WTC11 (cell line): Measurements from ENCODE around the gene NFIC. TPM values are rescaled to one million over a fixed set of nuclear protein-coding genes. Genes with fewer than 3 reads are reported as not detected.

Source experiments
- ATAC-seq: fragments of 200-7000 bp; cut with Tn5 transposase; 2 replicates; pipeline ENCODE4 v1.10.0; 2021; ENCODE audit warnings: mild to moderate bottlenecking, moderate library complexity
- CTCF ChIA-PET: fragments of 300-600 bp; sonication (Branson Sonifier 250); formaldehyde crosslinking; loops from one replicate; lab custom pipeline; 2021; ENCODE audit warnings: antibody characterized with exemption; lab: Charles Lee
- POLR2A ChIA-PET: fragments of 350-600 bp; sonication (Branson Sonifier 250); formaldehyde crosslinking; loops from one replicate; lab custom pipeline; 2021; ENCODE audit warnings: antibody characterized with exemption; lab: Charles Lee
- DNase-seq: peaks from one replicate; pipeline ENCODE4 v3.0.0; 2021; ENCODE audit warnings: low spot score
- H3K27ac Mint-ChIP-seq: 2 replicates; pipeline ENCODE4 v1.8.0; 2021; ENCODE audit warnings: mixed read lengths
- H3K27me3 Mint-ChIP-seq: 2 replicates; pipeline ENCODE4 v1.8.0; 2021; ENCODE audit warnings: low read depth, mild to moderate bottlenecking, moderate library complexity, mixed read lengths
- H3K36me3 Mint-ChIP-seq: 2 replicates; pipeline ENCODE4 v1.8.0; 2021; ENCODE audit warnings: mixed read lengths
- H3K4me1 Mint-ChIP-seq: 2 replicates; pipeline ENCODE4 v1.8.0; 2022; ENCODE audit warnings: mixed read lengths
- H3K4me3 Mint-ChIP-seq: 2 replicates; pipeline ENCODE4 v1.8.0; 2021; ENCODE audit warnings: mild to moderate bottlenecking, moderate library complexity, mixed read lengths
- H3K9me3 Mint-ChIP-seq: 2 replicates; pipeline ENCODE4 v1.8.0; 2021; ENCODE audit warnings: mixed read lengths
- CBFB ChIP-seq: sonication (generic); formaldehyde crosslinking; IDR thresholded peaks from 2 replicates; pipeline ENCODE4 v1.8.1; 2022; ENCODE audit warnings: mild to moderate bottlenecking, low read depth, missing genetic modification reagents
- E2F1 ChIP-seq: sonication (generic); formaldehyde crosslinking; IDR thresholded peaks from 2 replicates; pipeline ENCODE4 v1.8.0; 2022; ENCODE audit warnings: mild to moderate bottlenecking, missing genetic modification reagents
- FOXK1 ChIP-seq: sonication (generic); formaldehyde crosslinking; IDR thresholded peaks from 2 replicates; pipeline ENCODE4 v1.8.0; 2022; ENCODE audit warnings: mild to moderate bottlenecking, moderate library complexity, missing genetic modification reagents
- GRHL2 ChIP-seq: fragments of 250-450 bp; sonication (Bioruptor Pico); IDR thresholded peaks from 2 replicates; pipeline ENCODE4 v1.8.0; 2022; ENCODE audit warnings: mild to moderate bottlenecking, moderate library complexity; ENCODE audit not compliant: insufficient replicate concordance, severe bottlenecking
- IRF1 ChIP-seq: sonication (generic); formaldehyde crosslinking; IDR thresholded peaks from 2 replicates; pipeline ENCODE4 v1.8.0; 2023; ENCODE audit warnings: missing genetic modification reagents
- KAT7 ChIP-seq: sonication (generic); formaldehyde crosslinking; IDR thresholded peaks from 2 replicates; pipeline ENCODE4 v1.8.1; 2023; ENCODE audit warnings: missing genetic modification reagents, mild to moderate bottlenecking, borderline replicate concordance
- MAX ChIP-seq: sonication (generic); formaldehyde crosslinking; IDR thresholded peaks from 2 replicates; pipeline ENCODE4 v1.8.0; 2022; ENCODE audit warnings: mild to moderate bottlenecking, missing genetic modification reagents
- MXD4 ChIP-seq: fragments of 250-450 bp; sonication (Bioruptor Pico); IDR thresholded peaks from 2 replicates; pipeline ENCODE4 v1.8.0; 2021; ENCODE audit warnings: mild to moderate bottlenecking, moderate library complexity, borderline replicate concordance
- NFYB ChIP-seq: sonication (generic); formaldehyde crosslinking; conservative IDR thresholded peaks from 2 replicates; pipeline ENCODE4 v1.8.0; 2022; ENCODE audit warnings: low read depth, missing genetic modification reagents
- NR3C1 ChIP-seq: sonication (generic); formaldehyde crosslinking; conservative IDR thresholded peaks from 2 replicates; pipeline ENCODE4 v1.8.1; 2023; ENCODE audit warnings: low read depth, mild to moderate bottlenecking, missing genetic modification reagents
- PRDM15 ChIP-seq: sonication (generic); formaldehyde crosslinking; IDR thresholded peaks from 2 replicates; pipeline ENCODE4 v1.8.0; 2022; ENCODE audit warnings: missing genetic modification reagents
- RORB ChIP-seq: fragments of 250-450 bp; sonication (Bioruptor Pico); IDR thresholded peaks from 2 replicates; pipeline ENCODE4 v1.9.0; 2021; ENCODE audit warnings: mild to moderate bottlenecking
- SMAD3 ChIP-seq: sonication (generic); formaldehyde crosslinking; IDR thresholded peaks from 2 replicates; pipeline ENCODE4 v1.8.0; 2022; ENCODE audit warnings: missing genetic modification reagents, mild to moderate bottlenecking, borderline replicate concordance
- SOX15 ChIP-seq: fragments of 250-450 bp; sonication (Bioruptor Pico); IDR thresholded peaks from 2 replicates; pipeline ENCODE4 v1.9.0; 2021; ENCODE audit warnings: mild to moderate bottlenecking
- STAT6 ChIP-seq: sonication (generic); formaldehyde crosslinking; conservative IDR thresholded peaks from 2 replicates; pipeline ENCODE4 v1.8.1; 2023; ENCODE audit warnings: mild to moderate bottlenecking, low read depth, missing genetic modification reagents, moderate library complexity
- ZBTB21 ChIP-seq: sonication (generic); formaldehyde crosslinking; IDR thresholded peaks from 2 replicates; pipeline ENCODE4 v1.8.1; 2023; ENCODE audit warnings: mild to moderate bottlenecking, missing genetic modification reagents, borderline replicate concordance
- ZNF219 ChIP-seq: sonication (generic); formaldehyde crosslinking; IDR thresholded peaks from 2 replicates; pipeline ENCODE4 v1.8.0; 2023; ENCODE audit warnings: missing genetic modification reagents, mild to moderate bottlenecking, borderline replicate concordance
- ZNF281 ChIP-seq: sonication (generic); formaldehyde crosslinking; IDR thresholded peaks from 2 replicates; pipeline ENCODE4 v1.8.0; 2023; ENCODE audit warnings: mild to moderate bottlenecking, missing genetic modification reagents
- ZNF423 ChIP-seq: fragments of 250-450 bp; sonication (Bioruptor Pico); IDR thresholded peaks from 2 replicates; pipeline ENCODE4 v2.1.2; 2022; ENCODE audit warnings: mild to moderate bottlenecking, moderate library complexity
- ZNF671 ChIP-seq: fragments of 250-450 bp; sonication (Bioruptor Pico); IDR thresholded peaks from 2 replicates; pipeline ENCODE4 v1.8.0; 2021; ENCODE audit warnings: mild to moderate bottlenecking
- total RNA-seq: library from RNA; stranded (reverse); gene quantifications from 3 replicates; pipeline ENCODE4 v1.2.3, GENCODE V29; 2021

Gene NFIC
- total RNA-seq, 1 experiment from 2014 or later, result 3.5 TPM

- TF ChIP-seq GRHL2 (no peak), FOXK1 (CRISPR knock-in tag) (no peak), SOX15 (CRISPR knock-in tag) (no peak), ZNF671 (CRISPR knock-in tag) (no peak), ZBTB21 (CRISPR knock-in tag) (no peak), ZNF281 (CRISPR knock-in tag) (no peak), E2F1 (CRISPR knock-in tag) (no peak), SMAD3 (CRISPR knock-in tag) (no peak)
- Mint-ChIP-seq H3K4me1 (peaks cover 6% of the 10 kb centered on the region; the same call in 1 of the 2 replicates), H3K9me3 (no peaks in the 10 kb centered on the region), H3K27me3 (peaks cover 2% of the 10 kb centered on the region; the same call in 1 of the 2 replicates), H3K4me3 (no peak overlapping the region), H3K36me3 (no peaks in the 10 kb centered on the region), H3K27ac (no peak overlapping the region)
- DNase-seq, result no peak
- ChIA-PET CTCF (interaction anchor here (0.8 kb wide), 1 partner anchor 78 kb away, joined by 3 read pairs; no protein-coding TSS in a partner anchor), POLR2A (interaction anchor here (0.6 kb wide), 1 partner anchor 77 kb away, joined by 6 read pairs; no protein-coding TSS in a partner anchor)
- no peak for ATAC-seq
These were observed 16.2 kb downstream of the NFIC start for GRCh38 chr19:3382460-3383100.

- POLR2A ChIA-PET, result interaction anchor here (0.6 kb wide), 1 partner anchor 1178 kb away, joined by 3 read pairs; no protein-coding TSS in a partner anchor
- no peak for TF ChIP-seq ZNF423 (CRISPR knock-in tag)
- no peak for TF ChIP-seq NR3C1 (CRISPR knock-in tag)
- TF ChIP-seq KAT7 (CRISPR knock-in tag), result no peak
- TF ChIP-seq RORB (CRISPR knock-in tag), result no peak
- TF ChIP-seq ZNF219, result no peak
- TF ChIP-seq MXD4, result no peak
- no peak for TF ChIP-seq PRDM15 (CRISPR knock-in tag)
- no peak for TF ChIP-seq IRF1 (CRISPR knock-in tag)
- no peak for TF ChIP-seq CBFB (CRISPR knock-in tag)
- TF ChIP-seq STAT6, result no peak
- TF ChIP-seq FOXK1 (CRISPR knock-in tag), result no peak
- TF ChIP-seq MAX, result no peak
- no peak for TF ChIP-seq NFYB (CRISPR knock-in tag)
These were observed 16.8 kb downstream of the NFIC start for GRCh38 chr19:3383121-3383722.

More at GRCh38 chr19:3383121-3383722, 16.8 kb downstream of the NFIC start:
- no peak overlapping the region for H3K27ac Mint-ChIP-seq
- peaks cover 2% of the 10 kb centered on the region; the same call in 1 of the 2 replicates for H3K27me3 Mint-ChIP-seq
- CTCF ChIA-PET, result interaction anchor here (0.8 kb wide), 2 partner anchors 46 to 78 kb away, joined by 3 read pairs; no protein-coding TSS in a partner anchor
- peaks cover 6% of the 10 kb centered on the region; the same call in 1 of the 2 replicates for H3K4me1 Mint-ChIP-seq
- H3K9me3 Mint-ChIP-seq, result no peaks in the 10 kb centered on the region
- no peak overlapping the region for H3K4me3 Mint-ChIP-seq
- H3K36me3 Mint-ChIP-seq, result no peaks in the 10 kb centered on the region
- ATAC-seq, result no peak
- DNase-seq, result no peak
